ENCODE results near the gene EYA2.
"Not testable (repeated sequence)": the region's sequence is repeated elsewhere in the genome, so short reads cannot be mapped to it uniquely, and the experiment has no call there.

Gene EYA2

GRCh38 chr20:46857061-46857831 lies 37.4 kb upstream of the EYA2 start:
- DNase-seq (ENCODE audit: low read depth, low spot score), result no peak
- H3K9me3 ChIP-seq (ENCODE audit: low read depth, low read length), result no peaks in the 10 kb centered on the region
- no peaks in the 10 kb centered on the region for H3K36me3 ChIP-seq (ENCODE audit: insufficient read depth, low read length)
- H3K9ac ChIP-seq (ENCODE audit: insufficient read length), result no peak overlapping the region
- H3K4me3 ChIP-seq, result no peak overlapping the region
- TF ChIP-seq FOXP2 (optimal IDR thresholded peaks at IDR 0.05; ENCODE audit: control extremely low read depth, extremely low read length, insufficient read depth) (no peak), EZH2 (IDR thresholded peaks at IDR 0.05) (no peak), POLR2AphosphoS5 (IDR thresholded peaks at IDR 0.05; ENCODE audit: borderline replicate concordance, low read depth, low read length) (no peak)
- H3K27ac ChIP-seq, result no peak overlapping the region

- Histone ChIP-seq H3K9me3 (ENCODE audit: low read depth, low read length) (no peaks in the 10 kb centered on the region), H3K9ac (ENCODE audit: insufficient read length) (no peak overlapping the region), H3K4me3 (no peak overlapping the region), H3K27ac (no peak overlapping the region), H3K36me3 (ENCODE audit: insufficient read depth, low read length) (no peaks in the 10 kb centered on the region)
- DNase-seq (ENCODE audit: low read depth, low spot score), result no peak
- no peak for TF ChIP-seq FOXP2 (optimal IDR thresholded peaks at IDR 0.05; ENCODE audit: control extremely low read depth, extremely low read length, insufficient read depth)
- no peak for TF ChIP-seq POLR2AphosphoS5 (IDR thresholded peaks at IDR 0.05; ENCODE audit: borderline replicate concordance, low read depth, low read length)
- TF ChIP-seq EZH2 (IDR thresholded peaks at IDR 0.05), result no peak
Measured at GRCh38 chr20:46865824-46866223, 28.8 kb upstream of the EYA2 start.

GRCh38 chr20:46870041-46870440 lies 24.6 kb upstream of the EYA2 start:
- Histone ChIP-seq H3K36me3 (ENCODE audit: insufficient read depth, low read length) (no peaks in the 10 kb centered on the region), H3K27ac (no peak overlapping the region), H3K4me3 (no peak overlapping the region), H3K9me3 (ENCODE audit: low read depth, low read length) (no peaks in the 10 kb centered on the region), H3K9ac (ENCODE audit: insufficient read length) (no peak overlapping the region)
- DNase-seq (ENCODE audit: low read depth, low spot score), result no peak
- no peak for TF ChIP-seq FOXP2 (optimal IDR thresholded peaks at IDR 0.05; ENCODE audit: control extremely low read depth, extremely low read length, insufficient read depth)

DNA sequence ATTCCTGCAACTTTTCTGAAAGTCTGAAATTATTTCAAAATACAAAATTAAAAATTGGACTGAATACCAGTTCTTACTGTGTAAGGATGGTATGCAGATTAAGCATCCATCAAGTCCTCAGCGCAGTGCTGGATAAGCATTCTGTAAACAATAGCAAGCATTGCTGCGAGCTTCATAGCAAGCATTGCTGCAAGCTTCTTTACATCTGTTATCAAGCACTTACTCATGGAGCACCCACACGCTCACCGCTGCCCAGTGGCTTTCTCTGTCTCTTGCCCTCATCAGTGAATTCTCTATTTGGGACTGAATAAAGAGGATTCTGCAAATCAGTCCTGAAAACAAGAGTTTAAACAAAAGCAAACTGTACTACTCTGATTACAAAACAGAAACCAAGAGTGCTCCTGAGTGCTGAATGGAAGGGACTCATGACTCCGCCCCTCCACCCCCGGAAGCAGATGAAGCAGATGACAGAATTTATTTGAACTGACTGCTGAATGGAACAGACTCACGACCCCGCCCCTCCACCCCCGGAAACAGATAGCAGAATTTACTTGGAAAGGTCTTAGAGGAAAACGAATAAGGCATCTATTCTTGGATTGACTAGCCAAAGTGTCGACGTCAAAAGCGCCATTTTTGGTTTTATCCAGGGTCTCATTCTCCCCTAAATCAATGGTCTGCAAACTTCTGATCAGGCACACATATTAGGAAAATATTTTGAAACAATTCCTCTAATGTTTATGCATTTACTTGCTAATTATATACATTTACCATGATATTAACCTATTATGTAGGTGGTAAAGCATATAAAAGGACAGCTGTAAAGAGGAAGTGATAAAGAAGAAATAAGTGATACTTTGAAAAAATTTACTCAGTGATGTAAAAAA lies 22.1 kb upstream of the EYA2 start:
- Histone ChIP-seq H3K4me3 (no peak overlapping the region), H3K27ac (no peak overlapping the region), H3K9ac (ENCODE audit: insufficient read length) (no peak overlapping the region), H3K9me3 (ENCODE audit: low read depth, low read length) (no peaks in the 10 kb centered on the region), H3K36me3 (ENCODE audit: insufficient read depth, low read length) (no peaks in the 10 kb centered on the region)
- no peak for DNase-seq (ENCODE audit: low read depth, low spot score)
- TF ChIP-seq EZH2 (IDR thresholded peaks at IDR 0.05), result no peak
- TF ChIP-seq FOXP2 (optimal IDR thresholded peaks at IDR 0.05; ENCODE audit: control extremely low read depth, extremely low read length, insufficient read depth), result no peak
- TF ChIP-seq POLR2AphosphoS5 (IDR thresholded peaks at IDR 0.05; ENCODE audit: borderline replicate concordance, low read depth, low read length), result no peak

GRCh38 chr20:46875059-46875458 lies 19.6 kb upstream of the EYA2 start:
- Histone ChIP-seq H3K9me3 (ENCODE audit: low read depth, low read length) (no peaks in the 10 kb centered on the region), H3K27ac (no peak overlapping the region), H3K36me3 (ENCODE audit: insufficient read depth, low read length) (no peaks in the 10 kb centered on the region), H3K9ac (ENCODE audit: insufficient read length) (no peak overlapping the region), H3K4me3 (no peak overlapping the region)
- no peak for TF ChIP-seq FOXP2 (optimal IDR thresholded peaks at IDR 0.05; ENCODE audit: control extremely low read depth, extremely low read length, insufficient read depth)
- no peak for TF ChIP-seq EZH2 (IDR thresholded peaks at IDR 0.05)
- DNase-seq (ENCODE audit: low read depth, low spot score), result no peak

- H3K27ac ChIP-seq, result no peak overlapping the region
- no peaks in the 10 kb centered on the region for H3K9me3 ChIP-seq (ENCODE audit: low read depth, low read length)
- no peak overlapping the region for H3K4me3 ChIP-seq
- TF ChIP-seq POLR2AphosphoS5 (IDR thresholded peaks at IDR 0.05; ENCODE audit: borderline replicate concordance, low read depth, low read length) (no peak), EZH2 (IDR thresholded peaks at IDR 0.05) (no peak), FOXP2 (optimal IDR thresholded peaks at IDR 0.05; ENCODE audit: control extremely low read depth, extremely low read length, insufficient read depth) (no peak)
- no peak overlapping the region for H3K9ac ChIP-seq (ENCODE audit: insufficient read length)
- H3K36me3 ChIP-seq (ENCODE audit: insufficient read depth, low read length), result no peaks in the 10 kb centered on the region
- no peak for DNase-seq (ENCODE audit: low read depth, low spot score)
Measured at GRCh38 chr20:46879386-46879785, 15.3 kb upstream of the EYA2 start.

GRCh38 chr20:46879963-46880362 lies 14.7 kb upstream of the EYA2 start:
- not testable (repeated sequence) for H3K27ac ChIP-seq; DNase-seq (ENCODE audit: low read depth, low spot score); H3K9me3 ChIP-seq (ENCODE audit: low read depth, low read length); H3K4me3 ChIP-seq; H3K36me3 ChIP-seq (ENCODE audit: insufficient read depth, low read length); H3K9ac ChIP-seq (ENCODE audit: insufficient read length)

DNA sequence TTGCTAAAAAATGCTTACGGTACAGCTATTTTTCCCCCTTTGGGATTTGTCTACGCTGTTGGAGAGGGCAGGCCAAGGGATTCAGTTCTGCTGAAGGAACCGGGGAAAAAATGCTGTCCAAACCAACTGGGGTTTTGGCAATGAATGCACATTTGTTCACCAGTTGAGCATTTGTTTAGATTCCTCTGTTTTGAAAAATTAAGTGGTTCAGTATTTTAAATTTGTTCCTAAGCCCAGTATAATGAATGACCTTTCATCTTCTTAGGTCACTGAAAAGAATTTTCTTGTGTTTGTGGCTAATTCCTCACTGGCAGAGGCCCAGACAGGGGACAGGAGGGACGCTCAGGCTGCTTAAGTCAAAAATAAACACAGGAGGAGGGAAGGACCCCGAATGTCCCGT lies 10.8 kb upstream of the EYA2 start:
- no peaks in the 10 kb centered on the region for H3K36me3 ChIP-seq (ENCODE audit: insufficient read depth, low read length)
- no peak overlapping the region for H3K9ac ChIP-seq (ENCODE audit: insufficient read length)
- H3K4me3 ChIP-seq, result no peak overlapping the region
- DNase-seq (ENCODE audit: low read depth, low spot score), result no peak
- no peaks in the 10 kb centered on the region for H3K9me3 ChIP-seq (ENCODE audit: low read depth, low read length)
- no peak for TF ChIP-seq FOXP2 (optimal IDR thresholded peaks at IDR 0.05; ENCODE audit: control extremely low read depth, extremely low read length, insufficient read depth)
- H3K27ac ChIP-seq, result no peak overlapping the region

GRCh38 chr20:46890682-46891081 lies 4.0 kb upstream of the EYA2 start:
- Histone ChIP-seq H3K4me3 (no peak overlapping the region), H3K9me3 (ENCODE audit: low read depth, low read length) (no peaks in the 10 kb centered on the region), H3K36me3 (ENCODE audit: insufficient read depth, low read length) (no peaks in the 10 kb centered on the region), H3K27ac (no peak overlapping the region), H3K9ac (ENCODE audit: insufficient read length) (no peak overlapping the region)
- no peak for DNase-seq (ENCODE audit: low read depth, low spot score)
- no peak for TF ChIP-seq FOXP2 (optimal IDR thresholded peaks at IDR 0.05; ENCODE audit: control extremely low read depth, extremely low read length, insufficient read depth)
- no peak for TF ChIP-seq POLR2AphosphoS5 (IDR thresholded peaks at IDR 0.05; ENCODE audit: borderline replicate concordance, low read depth, low read length)
- no peak for TF ChIP-seq EZH2 (IDR thresholded peaks at IDR 0.05)

All from SK-N-MC (cell line).